ENCODE results near the gene SLC22A12.

The SLC22A12 gene

GRCh38 chr11:64629103-64629502 is 38.1 kb downstream of the SLC22A12 start:
- DNase-seq: no peak

GRCh38 chr11:64629796-64630562 is 39.0 kb downstream of the SLC22A12 start:
- DNase-seq: no peak

GRCh38 chr11:64631675-64632074 is 40.7 kb downstream of the SLC22A12 start:
- no peak for DNase-seq

GRCh38 chr11:64632237-64632636 is 41.2 kb downstream of the SLC22A12 start:
- no peak for DNase-seq

- DNase-seq: no peak
These were observed 41.6 kb downstream of the SLC22A12 start for GRCh38 chr11:64632654-64633053.

GRCh38 chr11:64633555-64634159 is 42.6 kb downstream of the SLC22A12 start:
- no peak for DNase-seq

- no peak for DNase-seq
These were observed 46.5 kb downstream of the SLC22A12 start for GRCh38 chr11:64637334-64638017.

- no peak for DNase-seq
These were observed 47.1 kb downstream of the SLC22A12 start for GRCh38 chr11:64638018-64638665.

GRCh38 chr11:64638829-64639228 is 47.8 kb downstream of the SLC22A12 start:
- DNase-seq: no peak

GRCh38 chr11:64639885-64640284 is 48.9 kb downstream of the SLC22A12 start:
- DNase-seq: no peak

GRCh38 chr11:64641596-64642417 is 50.8 kb downstream of the SLC22A12 start:
- no peak for DNase-seq

- no peak for DNase-seq
These were observed 51.4 kb downstream of the SLC22A12 start for GRCh38 chr11:64642418-64642735.

GRCh38 chr11:64642871-64643255 is 51.8 kb downstream of the SLC22A12 start:
- no peak for DNase-seq

- no peak for DNase-seq
These were observed 52.3 kb downstream of the SLC22A12 start for GRCh38 chr11:64643256-64643881.

GRCh38 chr11:64643920-64644646 is 53.1 kb downstream of the SLC22A12 start:
- DNase-seq: no peak

GRCh38 chr11:64644647-64645275 is 53.7 kb downstream of the SLC22A12 start:
- no peak for DNase-seq

GRCh38 chr11:64647019-64647779 is 56.2 kb downstream of the SLC22A12 start:
- DNase-seq: no peak

- no peak for DNase-seq
These were observed 57.5 kb downstream of the SLC22A12 start for GRCh38 chr11:64648551-64648950.

GRCh38 chr11:64649291-64649697 is 58.3 kb downstream of the SLC22A12 start:
- no peak for DNase-seq

- no peak for DNase-seq
These were observed 60.0 kb downstream of the SLC22A12 start for GRCh38 chr11:64650923-64651523.
